Prostate gland (tissue), 2 donors: ENCODE measurements around the gene CHST11. TPM values are rescaled to one million over a fixed set of nuclear protein-coding genes. Genes with fewer than 3 reads are reported as not detected.

Experiments
- DNase-seq: peaks from one replicate; pipeline ENCODE4 v3.0.0-alpha.2; 2019; ENCODE audit warnings: low spot score
- H3K27ac ChIP-seq, 2 donors: fragments of 200-600 bp; sonication (generic); 2 replicates each; pipeline ENCODE4 v1.5.1; 2017 to 2019
- H3K27me3 ChIP-seq: fragments of 200-600 bp; sonication (generic); replicated peaks from 2 replicates; pipeline ENCODE4 v1.5.1; 2019; ENCODE audit not compliant: insufficient read depth
- H3K36me3 ChIP-seq, 2 donors: fragments of 200-600 bp; sonication (generic); 1 replicate in 1 of 2; 2 replicates in 1 of 2; pipeline versions ENCODE4 v1.5.1 to v1.8.1; 2017 to 2019
- H3K4me1 ChIP-seq: fragments of 200-600 bp; sonication (generic); replicated peaks from 2 replicates; pipeline ENCODE4 v1.5.1; 2019
- H3K4me3 ChIP-seq, 2 donors: fragments of 200-600 bp; sonication (generic); 2 replicates each; pipeline ENCODE4 v1.5.1; 2017 to 2019
- H3K9me3 ChIP-seq: fragments of 200-600 bp; sonication (generic); 2 replicates; pipeline ENCODE4 v1.5.1; 2017
- POLR2A ChIP-seq: fragments of 450-650 bp; IDR thresholded peaks from one replicate; pipeline ENCODE4 v1.6.1; 2016; ENCODE audit warnings: antibody characterized with exemption, mild to moderate bottlenecking
- POLR2AphosphoS5 ChIP-seq: sonication (generic); formaldehyde crosslinking; IDR thresholded peaks from one replicate; pipeline ENCODE4 v1.6.1; 2017; ENCODE audit warnings: antibody characterized with exemption
- WGBS: methylation state at CpG from one replicate; pipeline ENCODE4 v1.1.5; 2018; 5-methylcytosine and 5-hydroxymethylcytosine counted together
- intact Hi-C: fragments of 100-400 bp; cut with DNase I; formaldehyde crosslinking; loops from one replicate; pipeline ENCODE4 v1.14.2; 2022
- total RNA-seq, 2 donors: library from RNA; depleted of rRNA; stranded (reverse); fragments of >200 nt; gene quantifications; one replicate each; pipeline ENCODE4 v1.1.0, GENCODE V29; 2016
- TF ChIP-seq, protein P1 (sequence below), 4 experiments: fragments of 200-600 bp in 2 of 4; fragments of 450-650 bp in 2 of 4; sonication (generic) in 2 of 4; IDR thresholded peaks; 1 replicate in 3 of 4; 2 replicates in 1 of 4; pipeline ENCODE4 v1.5.1; 2016 to 2019; ENCODE audit warnings: antibody characterized with exemption in 4 of 4, mild to moderate bottlenecking in 2 of 4, moderate library complexity in 2 of 4

The CHST11 gene
- total RNA-seq, 2 donors from 2014 or later: 10.4 to 25.4 TPM

DNA sequence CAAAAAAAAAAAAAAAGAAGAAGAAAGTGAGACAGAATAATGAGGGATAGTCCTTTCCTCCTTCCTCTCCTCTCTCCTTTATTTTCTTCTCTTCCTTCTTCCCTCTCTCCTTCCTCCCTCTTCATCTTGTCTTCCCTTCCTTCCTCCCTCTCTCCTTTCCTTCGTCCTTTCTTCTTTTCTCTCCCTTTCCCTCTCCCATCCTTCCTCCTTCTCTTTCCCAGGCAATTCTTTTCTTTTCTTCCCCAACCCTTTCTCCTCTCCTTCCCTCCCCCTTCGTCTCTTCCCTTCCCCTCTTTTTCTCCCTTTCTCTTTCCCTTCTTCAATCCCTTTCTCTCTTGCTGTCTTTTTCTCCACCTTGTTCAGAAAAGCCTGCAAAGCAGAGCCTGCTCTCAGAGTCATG lies 3.6 kb upstream of the CHST11 start:
- no peaks in the 10 kb centered on the region for H3K27me3 ChIP-seq
- TF ChIP-seq POLR2AphosphoS5 (no peak), POLR2A (no peak)
- TF ChIP-seq, protein P1, sequence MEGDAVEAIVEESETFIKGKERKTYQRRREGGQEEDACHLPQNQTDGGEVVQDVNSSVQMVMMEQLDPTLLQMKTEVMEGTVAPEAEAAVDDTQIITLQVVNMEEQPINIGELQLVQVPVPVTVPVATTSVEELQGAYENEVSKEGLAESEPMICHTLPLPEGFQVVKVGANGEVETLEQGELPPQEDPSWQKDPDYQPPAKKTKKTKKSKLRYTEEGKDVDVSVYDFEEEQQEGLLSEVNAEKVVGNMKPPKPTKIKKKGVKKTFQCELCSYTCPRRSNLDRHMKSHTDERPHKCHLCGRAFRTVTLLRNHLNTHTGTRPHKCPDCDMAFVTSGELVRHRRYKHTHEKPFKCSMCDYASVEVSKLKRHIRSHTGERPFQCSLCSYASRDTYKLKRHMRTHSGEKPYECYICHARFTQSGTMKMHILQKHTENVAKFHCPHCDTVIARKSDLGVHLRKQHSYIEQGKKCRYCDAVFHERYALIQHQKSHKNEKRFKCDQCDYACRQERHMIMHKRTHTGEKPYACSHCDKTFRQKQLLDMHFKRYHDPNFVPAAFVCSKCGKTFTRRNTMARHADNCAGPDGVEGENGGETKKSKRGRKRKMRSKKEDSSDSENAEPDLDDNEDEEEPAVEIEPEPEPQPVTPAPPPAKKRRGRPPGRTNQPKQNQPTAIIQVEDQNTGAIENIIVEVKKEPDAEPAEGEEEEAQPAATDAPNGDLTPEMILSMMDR (IDR thresholded peaks at IDR 0.05): no peak
- H3K4me1 ChIP-seq: no peaks in the 10 kb centered on the region
- no peak overlapping the region for H3K4me3 ChIP-seq
- no peaks in the 10 kb centered on the region for H3K36me3 ChIP-seq
- intact Hi-C loops: no loop called here
- DNase-seq: no peak
- H3K27ac ChIP-seq: no peak overlapping the region
- H3K9me3 ChIP-seq: no peaks in the 10 kb centered on the region
- 89% methylated on average over 2 of the region's 2 CpGs for WGBS

- 100% methylated on average over 1 of the region's 1 CpG for WGBS
- no peak overlapping the region for H3K4me3 ChIP-seq
- no peaks in the 10 kb centered on the region for H3K27me3 ChIP-seq
- no peaks in the 10 kb centered on the region for H3K36me3 ChIP-seq
- no peak for DNase-seq
- no peak overlapping the region for H3K27ac ChIP-seq
- intact Hi-C loops: no loop called here
- TF ChIP-seq POLR2A (no peak), POLR2AphosphoS5 (no peak)
- TF ChIP-seq, protein P1 (IDR thresholded peaks at IDR 0.05): no peak
- no peaks in the 10 kb centered on the region for H3K4me1 ChIP-seq
- H3K9me3 ChIP-seq: no peaks in the 10 kb centered on the region
Measured at GRCh38 chr12:104454997-104455396, 1.8 kb upstream of the CHST11 start.

DNA sequence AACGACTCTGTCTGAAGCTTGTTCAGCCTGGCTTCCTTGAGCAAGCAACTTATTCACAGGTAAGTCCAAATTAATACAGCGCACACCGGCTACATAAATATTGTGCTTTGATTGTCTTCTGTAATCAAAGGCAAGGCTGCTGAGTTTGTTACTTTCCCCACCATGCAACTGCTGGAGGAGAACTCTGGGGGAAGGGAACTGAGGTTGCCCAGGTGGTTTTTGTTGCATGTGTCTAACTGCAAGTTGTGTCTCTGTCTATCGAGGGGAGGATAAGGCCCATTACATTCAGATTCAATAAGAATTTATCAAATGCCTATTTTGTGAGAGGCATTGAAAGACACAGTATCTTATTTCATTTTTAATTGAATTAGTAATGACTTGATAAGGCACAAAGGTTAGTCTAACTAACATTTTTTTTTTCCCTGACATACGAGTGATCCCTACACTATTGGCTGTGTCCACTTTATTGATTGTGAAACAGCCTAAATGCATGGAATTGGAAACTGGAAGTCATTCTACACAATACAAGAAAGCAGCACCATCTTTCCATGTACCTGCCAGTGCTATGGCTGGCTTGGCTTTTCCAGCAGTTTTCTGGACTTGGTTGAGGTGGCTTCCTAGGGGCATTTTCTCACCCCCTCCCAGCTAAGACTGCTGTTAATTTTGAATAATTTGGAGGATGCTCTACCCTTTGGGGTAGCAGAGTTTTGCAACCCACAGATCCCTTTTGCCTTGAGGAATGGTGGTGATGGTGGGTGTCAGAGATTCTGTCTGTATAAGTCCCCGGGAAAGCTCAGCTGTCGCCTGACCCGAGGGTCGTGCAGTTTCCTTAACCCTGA lies 951 bp upstream of the CHST11 start:
- peak overlapping the region; percentile 48 to 68 for H3K4me3 ChIP-seq
- no peaks in the 10 kb centered on the region for H3K36me3 ChIP-seq
- no peaks in the 10 kb centered on the region for H3K4me1 ChIP-seq
- intact Hi-C loops: no loop called here
- no peaks in the 10 kb centered on the region for H3K27me3 ChIP-seq
- peak overlapping the region; percentile 66 to 80 for H3K27ac ChIP-seq
- TF ChIP-seq POLR2AphosphoS5: no peak
- no peaks in the 10 kb centered on the region for H3K9me3 ChIP-seq
- DNase-seq: no peak
- WGBS: 29% methylated on average over 9 of the region's 9 CpGs

DNA sequence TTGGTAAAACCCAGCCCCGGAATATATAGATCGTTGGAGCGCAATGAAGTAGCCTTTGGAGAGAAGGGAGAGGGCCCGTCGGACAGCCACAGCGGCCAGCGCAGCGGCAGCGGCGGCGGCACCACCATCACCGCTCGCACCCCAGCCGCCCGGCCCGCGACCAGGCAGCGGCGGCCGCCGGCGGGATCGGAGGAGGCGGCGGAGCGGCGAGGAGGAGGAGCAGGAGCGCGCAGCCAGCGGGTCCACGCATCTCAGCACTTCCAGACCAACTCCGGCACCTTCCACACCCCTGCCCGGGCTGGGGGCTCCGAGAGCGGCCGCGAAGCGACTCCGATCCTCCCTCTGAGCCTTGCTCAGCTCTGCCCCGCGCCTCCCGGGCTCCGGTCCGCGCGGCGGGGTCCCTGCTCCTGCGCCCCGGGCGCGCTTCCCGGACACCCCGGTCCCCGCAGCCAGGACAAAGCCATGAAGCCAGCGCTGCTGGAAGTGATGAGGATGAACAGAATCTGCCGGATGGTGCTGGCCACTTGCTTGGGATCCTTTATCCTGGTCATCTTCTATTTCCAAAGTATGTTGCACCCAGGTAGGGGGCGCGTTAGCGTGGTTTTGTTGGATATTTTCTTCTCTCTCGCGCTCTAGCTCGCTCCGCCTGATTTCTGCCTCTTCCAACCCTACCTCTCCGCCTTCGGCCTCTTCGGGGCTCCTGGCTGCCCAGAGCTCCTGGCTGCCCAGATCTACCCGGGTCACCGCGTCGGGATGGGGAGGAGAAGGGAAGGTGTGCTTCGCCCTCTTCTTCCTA lies 400 bp downstream of the CHST11 start:
- H3K4me3 ChIP-seq: peak overlapping the region; percentile 48 to 68
- TF ChIP-seq POLR2A: peak; percentile 0
- TF ChIP-seq, protein P1 (IDR thresholded peaks at IDR 0.05): peak in 2 of 4 experiments; percentile 47 to 53
- TF ChIP-seq POLR2AphosphoS5: peak; percentile 8
- peak overlapping the region; percentile 66 to 80 for H3K27ac ChIP-seq
- WGBS: under 1% methylated on average over 66 of the region's 71 CpGs
- no peaks in the 10 kb centered on the region for H3K4me1 ChIP-seq
- peak; percentile 77 for DNase-seq
- no peaks in the 10 kb centered on the region for H3K9me3 ChIP-seq
- H3K36me3 ChIP-seq: no peaks in the 10 kb centered on the region
- H3K27me3 ChIP-seq: no peaks in the 10 kb centered on the region
- intact Hi-C loops: no loop called here
